HEK293 (cell line): Measurements from ENCODE around the gene CKLF.

Experiments
- CTCF ChIA-PET: fragments of 350-600 bp; formaldehyde crosslinking; extraction: SDS; loops from one replicate; lab custom pipeline; 2021; ENCODE audit warnings: antibody characterized with exemption; lab: Yijun Ruan, JAX
- POLR2A ChIA-PET: fragments of 300-600 bp; formaldehyde crosslinking; extraction: SDS; loops from one replicate; lab custom pipeline; 2020; ENCODE audit warnings: antibody characterized with exemption, inconsistent platforms; lab: Yijun Ruan, JAX
- H3K27ac ChIP-seq: fragments of 200-500 bp; sonication (Bioruptor generic); 2 replicates; pipeline ENCODE4 v1.5.1; 2014; ENCODE audit warnings: low read depth, low read length, control low read depth, inconsistent platforms; ENCODE audit errors: extremely low read depth
- H3K36me3 ChIP-seq, 2 experiments: fragments of 200-500 bp in 1 of 2; sonication (Bioruptor generic) in 1 of 2; 1 replicate in 1 of 2; 2 replicates in 1 of 2; pipeline ENCODE4 v1.5.1; 2014 to 2017; ENCODE audit warnings: inconsistent platforms in 2 of 2, low read length in 2 of 2; ENCODE audit not compliant: control insufficient read depth in 2 of 2, insufficient read depth in 1 of 2
- H3K4me1 ChIP-seq: fragments of 200-500 bp; sonication (Bioruptor generic); 2 replicates; pipeline ENCODE4 v1.5.1; 2014; ENCODE audit warnings: mild to moderate bottlenecking, low read length, inconsistent platforms; ENCODE audit not compliant: control insufficient read depth, insufficient read depth
- H3K4me3 ChIP-seq: 2 replicates; pipeline ENCODE4 v1.5.1; 2011; ENCODE audit warnings: low read depth, mild to moderate bottlenecking, control low read depth, low read length, moderate library complexity
- H3K9me3 ChIP-seq: fragments of 200-500 bp; sonication (Bioruptor generic); 2 replicates; pipeline ENCODE4 v1.5.1; 2014; ENCODE audit warnings: low read depth, low read length, inconsistent platforms; ENCODE audit not compliant: control insufficient read depth, insufficient read depth
- HOXA7 ChIP-seq: sonication (generic); formaldehyde crosslinking; IDR thresholded peaks from 2 replicates; pipeline ENCODE4 v1.8.1; 2022; ENCODE audit warnings: missing genetic modification reagents, borderline replicate concordance
- KLF8 ChIP-seq: fragments of 450-650 bp; formaldehyde crosslinking; IDR thresholded peaks from 2 replicates; pipeline ENCODE4 v1.5.1; 2016; ENCODE audit warnings: missing biosample characterization, missing genetic modification characterization
- KLF9 ChIP-seq: fragments of 450-650 bp; formaldehyde crosslinking; IDR thresholded peaks from 2 replicates; pipeline ENCODE4 v1.5.1; 2016; ENCODE audit warnings: missing biosample characterization, missing genetic modification characterization, low read depth
- TCF7L2 ChIP-seq: IDR thresholded peaks from 2 replicates; pipeline ENCODE4 v1.6.1; 2011; ENCODE audit warnings: low read depth, mild to moderate bottlenecking, inconsistent platforms, low read length, moderate library complexity, borderline replicate concordance
- YY1 ChIP-seq: fragments of 450-650 bp; formaldehyde crosslinking; IDR thresholded peaks from 2 replicates; pipeline ENCODE4 v1.5.1; 2018; ENCODE audit warnings: missing biosample characterization, missing genetic modification characterization
- YY2 ChIP-seq: fragments of 450-650 bp; formaldehyde crosslinking; IDR thresholded peaks from 2 replicates; pipeline ENCODE4 v1.5.1; 2016; ENCODE audit warnings: missing biosample characterization, missing genetic modification characterization
- ZBTB17 ChIP-seq: fragments of 450-650 bp; formaldehyde crosslinking; IDR thresholded peaks from 2 replicates; pipeline ENCODE4 v1.5.1; 2016; ENCODE audit warnings: missing biosample characterization, missing genetic modification characterization
- ZBTB21 ChIP-seq: fragments of 450-650 bp; formaldehyde crosslinking; IDR thresholded peaks from 2 replicates; pipeline ENCODE4 v1.5.1; 2017; ENCODE audit warnings: missing biosample characterization, missing genetic modification characterization
- ZNF155 ChIP-seq: fragments of 450-650 bp; formaldehyde crosslinking; IDR thresholded peaks from 2 replicates; pipeline ENCODE4 v1.5.1; 2016; ENCODE audit warnings: missing biosample characterization, missing genetic modification characterization
- ZNF175 ChIP-seq: fragments of 450-650 bp; formaldehyde crosslinking; IDR thresholded peaks from 2 replicates; pipeline ENCODE4 v1.5.1; 2016; ENCODE audit warnings: missing biosample characterization, missing genetic modification characterization
- ZNF19 ChIP-seq: fragments of 450-650 bp; formaldehyde crosslinking; IDR thresholded peaks from 2 replicates; pipeline ENCODE4; 2016; ENCODE audit warnings: missing biosample characterization, missing genetic modification characterization, low read depth
- ZNF202 ChIP-seq: fragments of 450-650 bp; formaldehyde crosslinking; IDR thresholded peaks from 2 replicates; pipeline ENCODE4 v1.5.1; 2016; ENCODE audit warnings: missing biosample characterization, missing genetic modification characterization, borderline replicate concordance
- ZNF221 ChIP-seq: fragments of 450-650 bp; formaldehyde crosslinking; IDR thresholded peaks from 2 replicates; pipeline ENCODE4 v1.5.1; 2017; ENCODE audit warnings: missing biosample characterization, missing genetic modification characterization, borderline replicate concordance
- ZNF292 ChIP-seq: fragments of 450-650 bp; formaldehyde crosslinking; IDR thresholded peaks from 2 replicates; pipeline ENCODE4 v1.5.1; 2016; ENCODE audit warnings: low read depth, missing biosample characterization, missing genetic modification characterization, borderline replicate concordance
- ZNF341 ChIP-seq: fragments of 450-650 bp; formaldehyde crosslinking; IDR thresholded peaks from 2 replicates; pipeline ENCODE4; 2016; ENCODE audit warnings: low read depth, missing biosample characterization, missing genetic modification characterization
- ZNF37A ChIP-seq: fragments of 450-650 bp; IDR thresholded peaks from 2 replicates; pipeline ENCODE4 v1.5.1; 2018; ENCODE audit warnings: missing biosample characterization, missing genetic modification characterization
- ZNF416 ChIP-seq: fragments of 450-650 bp; formaldehyde crosslinking; IDR thresholded peaks from 2 replicates; pipeline ENCODE4 v1.5.1; 2016; ENCODE audit warnings: missing biosample characterization, missing genetic modification characterization
- ZNF513 ChIP-seq: fragments of 450-650 bp; IDR thresholded peaks from 2 replicates; pipeline ENCODE4 v1.5.1; 2018; ENCODE audit warnings: missing biosample characterization, missing genetic modification characterization
- ZNF521 ChIP-seq: fragments of 450-650 bp; formaldehyde crosslinking; IDR thresholded peaks from 2 replicates; pipeline ENCODE4 v1.5.1; 2017; ENCODE audit warnings: missing biosample characterization, mild to moderate bottlenecking, missing genetic modification characterization
- ZNF529 ChIP-seq: fragments of 450-650 bp; formaldehyde crosslinking; IDR thresholded peaks from 2 replicates; pipeline ENCODE4 v1.5.1; 2017; ENCODE audit warnings: missing genetic modification characterization, missing biosample characterization; ENCODE audit not compliant: insufficient replicate concordance
- ZNF626 ChIP-seq: fragments of 450-650 bp; sonication (Bioruptor Pico); formaldehyde crosslinking; IDR thresholded peaks from 2 replicates; pipeline ENCODE4 v1.5.1; 2018; ENCODE audit warnings: missing biosample characterization, missing genetic modification characterization, inconsistent platforms
- ZNF654 ChIP-seq: fragments of 450-650 bp; formaldehyde crosslinking; IDR thresholded peaks from 2 replicates; pipeline ENCODE4 v1.5.1; 2016; ENCODE audit warnings: low read depth, missing biosample characterization, missing genetic modification characterization
- ZNF776 ChIP-seq: fragments of 450-650 bp; formaldehyde crosslinking; IDR thresholded peaks from 2 replicates; pipeline ENCODE4 v1.5.0; 2017; ENCODE audit warnings: missing biosample characterization, missing genetic modification characterization, borderline replicate concordance
- ZNF785 ChIP-seq: fragments of 450-650 bp; formaldehyde crosslinking; IDR thresholded peaks from 2 replicates; pipeline ENCODE4 v1.5.1; 2016; ENCODE audit warnings: missing biosample characterization, missing genetic modification characterization
- ZSCAN23 ChIP-seq: fragments of 450-650 bp; formaldehyde crosslinking; IDR thresholded peaks from 2 replicates; pipeline ENCODE4 v1.5.1; 2016; ENCODE audit warnings: missing biosample characterization, missing genetic modification characterization
- TF ChIP-seq, protein P1 (sequence below): fragments of 450-650 bp; formaldehyde crosslinking; optimal IDR thresholded peaks from 2 replicates; pipeline ENCODE3; 2016; ENCODE audit warnings: missing biosample characterization, mild to moderate bottlenecking, missing genetic modification characterization
- TF ChIP-seq, protein P2 (sequence below): fragments of 450-650 bp; formaldehyde crosslinking; IDR thresholded peaks from 2 replicates; pipeline ENCODE4 v1.5.1; 2016; ENCODE audit warnings: missing biosample characterization, missing genetic modification characterization

Gene CKLF

GRCh38 chr16:66587881-66588600 is 35.7 kb downstream of the CKLF start:
- no peak overlapping the region for H3K4me3 ChIP-seq
- TF ChIP-seq ZNF37A, result no peak
- TF ChIP-seq ZNF626 (tag by site-specific recombination), result no peak
- TF ChIP-seq, protein P1, sequence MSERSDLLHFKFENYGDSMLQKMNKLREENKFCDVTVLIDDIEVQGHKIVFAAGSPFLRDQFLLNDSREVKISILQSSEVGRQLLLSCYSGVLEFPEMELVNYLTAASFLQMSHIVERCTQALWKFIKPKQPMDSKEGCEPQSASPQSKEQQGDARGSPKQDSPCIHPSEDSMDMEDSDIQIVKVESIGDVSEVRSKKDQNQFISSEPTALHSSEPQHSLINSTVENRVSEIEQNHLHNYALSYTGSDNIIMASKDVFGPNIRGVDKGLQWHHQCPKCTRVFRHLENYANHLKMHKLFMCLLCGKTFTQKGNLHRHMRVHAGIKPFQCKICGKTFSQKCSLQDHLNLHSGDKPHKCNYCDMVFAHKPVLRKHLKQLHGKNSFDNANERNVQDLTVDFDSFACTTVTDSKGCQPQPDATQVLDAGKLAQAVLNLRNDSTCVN (tag by site-specific recombination), result no peak
- TF ChIP-seq ZNF175 (tag by site-specific recombination), result no peak
- no peak for TF ChIP-seq ZBTB21 (tag by site-specific recombination)
- no peak for TF ChIP-seq YY2 (tag by site-specific recombination)
- TF ChIP-seq ZNF292 (tag by site-specific recombination), result no peak
- TF ChIP-seq ZNF529 (tag by site-specific recombination), result no peak
- no peak for TF ChIP-seq ZNF513 (tag by site-specific recombination)
- TF ChIP-seq ZNF521, result no peak
- TF ChIP-seq ZNF341 (tag by site-specific recombination), result no peak
- no peak for TF ChIP-seq TCF7L2
- TF ChIP-seq ZNF221 (tag by site-specific recombination), result no peak
- TF ChIP-seq ZNF155, result no peak
- TF ChIP-seq ZNF19 (tag by site-specific recombination), result no peak
- TF ChIP-seq ZNF776 (tag by site-specific recombination), result no peak
- no peak for TF ChIP-seq YY1 (tag by site-specific recombination)
- no peak for TF ChIP-seq ZNF785 (tag by site-specific recombination)
- no peak for TF ChIP-seq ZNF202 (tag by site-specific recombination)
- no peaks in the 10 kb centered on the region for H3K9me3 ChIP-seq
- POLR2A ChIA-PET, result no interaction called here
- H3K36me3 ChIP-seq, result no peaks in the 10 kb centered on the region
- CTCF ChIA-PET, result interaction anchor here (0.7 kb wide), 1 partner anchor 176 kb away, joined by 3 read pairs; no protein-coding TSS in a partner anchor
- no peaks in the 10 kb centered on the region for H3K4me1 ChIP-seq
- H3K27ac ChIP-seq, result no peak overlapping the region

DNA sequence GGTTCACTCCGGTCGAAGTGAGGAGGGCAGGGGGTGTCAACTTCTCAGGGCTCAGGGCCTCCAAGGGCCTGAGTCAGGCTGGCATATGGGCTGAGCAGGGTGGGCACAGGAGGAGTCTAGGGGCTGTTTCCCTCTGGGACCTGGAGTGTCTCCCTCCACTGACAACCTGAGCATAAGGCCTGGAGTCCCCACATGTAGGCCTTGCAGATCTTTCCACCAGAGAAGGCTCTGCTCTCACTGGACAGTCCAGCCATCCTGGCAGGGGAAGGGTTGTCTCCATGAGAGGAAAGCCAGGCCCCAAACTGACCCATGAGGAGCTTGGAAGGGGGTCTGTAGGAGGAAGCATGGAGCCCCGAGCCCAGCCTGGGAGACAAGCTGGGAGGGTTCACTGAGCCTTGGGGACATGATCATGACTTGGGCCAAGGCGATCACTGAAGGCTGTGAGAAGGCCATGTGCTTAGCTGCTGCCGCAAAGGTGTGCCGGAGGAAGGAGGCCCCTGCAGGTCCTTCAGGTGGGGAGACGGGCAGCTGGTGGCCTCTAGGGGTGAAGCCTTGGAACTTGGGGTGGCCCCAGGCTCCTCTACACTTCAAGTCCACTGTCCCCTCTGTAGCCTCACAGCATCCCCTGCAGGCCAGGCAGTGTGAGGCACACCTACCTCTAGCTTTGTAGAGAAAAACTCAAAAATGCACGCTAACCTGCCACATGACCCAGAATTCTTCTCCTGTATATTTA is 36.8 kb downstream of the CKLF start:
- Histone ChIP-seq H3K4me3 (no peak overlapping the region), H3K27ac (no peak overlapping the region), H3K9me3 (no peaks in the 10 kb centered on the region), H3K4me1 (no peaks in the 10 kb centered on the region), H3K36me3 (no peaks in the 10 kb centered on the region)
- CTCF ChIA-PET, result interaction anchor here (0.5 to 1.8 kb wide), 11 partner anchors 8 to 206 kb away, joined by 3 to 7 read pairs (median 3); no protein-coding TSS in a partner anchor
- TF ChIP-seq KLF8 (tag by site-specific recombination), result no peak
- no peak for TF ChIP-seq KLF9
- TF ChIP-seq ZSCAN23 (tag by site-specific recombination), result no peak
- TF ChIP-seq, protein P2, sequence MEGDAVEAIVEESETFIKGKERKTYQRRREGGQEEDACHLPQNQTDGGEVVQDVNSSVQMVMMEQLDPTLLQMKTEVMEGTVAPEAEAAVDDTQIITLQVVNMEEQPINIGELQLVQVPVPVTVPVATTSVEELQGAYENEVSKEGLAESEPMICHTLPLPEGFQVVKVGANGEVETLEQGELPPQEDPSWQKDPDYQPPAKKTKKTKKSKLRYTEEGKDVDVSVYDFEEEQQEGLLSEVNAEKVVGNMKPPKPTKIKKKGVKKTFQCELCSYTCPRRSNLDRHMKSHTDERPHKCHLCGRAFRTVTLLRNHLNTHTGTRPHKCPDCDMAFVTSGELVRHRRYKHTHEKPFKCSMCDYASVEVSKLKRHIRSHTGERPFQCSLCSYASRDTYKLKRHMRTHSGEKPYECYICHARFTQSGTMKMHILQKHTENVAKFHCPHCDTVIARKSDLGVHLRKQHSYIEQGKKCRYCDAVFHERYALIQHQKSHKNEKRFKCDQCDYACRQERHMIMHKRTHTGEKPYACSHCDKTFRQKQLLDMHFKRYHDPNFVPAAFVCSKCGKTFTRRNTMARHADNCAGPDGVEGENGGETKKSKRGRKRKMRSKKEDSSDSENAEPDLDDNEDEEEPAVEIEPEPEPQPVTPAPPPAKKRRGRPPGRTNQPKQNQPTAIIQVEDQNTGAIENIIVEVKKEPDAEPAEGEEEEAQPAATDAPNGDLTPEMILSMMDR (tag by site-specific recombination), result peak; percentile 58
- TF ChIP-seq ZNF654 (tag by site-specific recombination), result peak; percentile 14; the same call in 1 of the 2 replicates
- TF ChIP-seq ZNF416 (tag by site-specific recombination), result no peak
- TF ChIP-seq ZNF785 (tag by site-specific recombination), result 0 out of 2 replicates have a peak, but pooled peaks have one; percentile 71
- TF ChIP-seq ZBTB17 (tag by site-specific recombination), result no peak
- no peak for TF ChIP-seq HOXA7
- TF ChIP-seq, all 188 proteins: peak for 3
- POLR2A ChIA-PET, result no interaction called here
